SU-DHL-6 (cell line): ENCODE data around the gene PRSS57.

Source experiments
- H2AFZ ChIP-seq: fragments of 200-600 bp; sonication (generic); 2 replicates; pipeline ENCODE4 v1.6.1; 2014; ENCODE audit warnings: low read depth, mild to moderate bottlenecking, moderate library complexity, mixed read lengths, antibody characterized with exemption, low read length; ENCODE audit not compliant: severe bottlenecking
- H3F3A ChIP-seq: fragments of 200-600 bp; shearing (Covaris generic); 2 replicates; pipeline ENCODE4 v1.6.0; 2016; ENCODE audit warnings: antibody characterized with exemption, mild to moderate bottlenecking; ENCODE audit not compliant: insufficient read depth
- H3K27ac ChIP-seq: fragments of 200-600 bp; sonication (generic); 2 replicates; pipeline ENCODE4 v1.5.1; 2016; ENCODE audit warnings: low read depth, mild to moderate bottlenecking, low read length, moderate library complexity, mixed read lengths
- H3K27me3 ChIP-seq: fragments of 200-600 bp; sonication (generic), shearing (Covaris generic); 2 replicates; pipeline ENCODE4 v1.6.0; 2014; ENCODE audit warnings: mild to moderate bottlenecking, low read length
- H3K36me3 ChIP-seq: fragments of 200-600 bp; sonication (generic); 2 replicates; pipeline ENCODE4 v1.6.1; 2014; ENCODE audit warnings: mild to moderate bottlenecking, low read length, mixed read lengths
- H3K4me2 ChIP-seq: fragments of 300-600, 200-600 bp; shearing (Covaris generic), sonication (generic); 2 replicates; pipeline ENCODE4 v1.6.0; 2014; ENCODE audit warnings: low read length, low read depth, mild to moderate bottlenecking; ENCODE audit not compliant: poor library complexity, severe bottlenecking
- H3K4me3 ChIP-seq: fragments of 200-600 bp; sonication (generic); 2 replicates; pipeline ENCODE4 v1.5.1; 2014; ENCODE audit warnings: antibody characterized with exemption, low read length, mild to moderate bottlenecking, mixed read lengths; ENCODE audit not compliant: insufficient read depth, poor library complexity, severe bottlenecking
- H3K79me2 ChIP-seq: fragments of 200-600 bp; sonication (generic); 2 replicates; pipeline ENCODE4 v1.6.1; 2014; ENCODE audit warnings: mild to moderate bottlenecking, low read length, moderate library complexity; ENCODE audit not compliant: insufficient read depth
- H3K9ac ChIP-seq: fragments of 200-600 bp; sonication (generic); 2 replicates; pipeline ENCODE4 v1.7.0; 2014; ENCODE audit warnings: mild to moderate bottlenecking, low read length
- H3K9me2 ChIP-seq: fragments of 200-600 bp; sonication (generic); replicated peaks from 2 replicates; pipeline ENCODE4 v1.6.1; 2014; ENCODE audit warnings: low read length; ENCODE audit not compliant: insufficient read depth
- H3K9me3 ChIP-seq: fragments of 200-600 bp; sonication (generic); 2 replicates; pipeline ENCODE4 v1.6.1; 2014; ENCODE audit warnings: low read length, mixed read lengths; ENCODE audit not compliant: insufficient read depth
- H4K20me1 ChIP-seq: fragments of 200-600 bp; sonication (generic); 2 replicates; pipeline ENCODE4 v1.6.1; 2014; ENCODE audit warnings: low read depth, mild to moderate bottlenecking, antibody characterized with exemption, low read length, moderate library complexity, mixed read lengths
- EZH2phosphoT487 ChIP-seq: fragments of 200-600 bp; sonication (generic), shearing (Covaris generic); conservative IDR thresholded peaks from 2 replicates; pipeline ENCODE4 v1.6.1; 2018; ENCODE audit warnings: mild to moderate bottlenecking, antibody characterized with exemption, low read length, moderate library complexity, mixed read lengths
- TF ChIP-seq, protein P1 (sequence below): fragments of 200-600 bp; sonication (generic); IDR thresholded peaks from one replicate; pipeline ENCODE4 v1.5.1; 2017; ENCODE audit warnings: antibody characterized with exemption, mild to moderate bottlenecking, low read length, moderate library complexity; ENCODE audit not compliant: insufficient read depth, poor library complexity, severe bottlenecking

PRSS57 gene

DNA sequence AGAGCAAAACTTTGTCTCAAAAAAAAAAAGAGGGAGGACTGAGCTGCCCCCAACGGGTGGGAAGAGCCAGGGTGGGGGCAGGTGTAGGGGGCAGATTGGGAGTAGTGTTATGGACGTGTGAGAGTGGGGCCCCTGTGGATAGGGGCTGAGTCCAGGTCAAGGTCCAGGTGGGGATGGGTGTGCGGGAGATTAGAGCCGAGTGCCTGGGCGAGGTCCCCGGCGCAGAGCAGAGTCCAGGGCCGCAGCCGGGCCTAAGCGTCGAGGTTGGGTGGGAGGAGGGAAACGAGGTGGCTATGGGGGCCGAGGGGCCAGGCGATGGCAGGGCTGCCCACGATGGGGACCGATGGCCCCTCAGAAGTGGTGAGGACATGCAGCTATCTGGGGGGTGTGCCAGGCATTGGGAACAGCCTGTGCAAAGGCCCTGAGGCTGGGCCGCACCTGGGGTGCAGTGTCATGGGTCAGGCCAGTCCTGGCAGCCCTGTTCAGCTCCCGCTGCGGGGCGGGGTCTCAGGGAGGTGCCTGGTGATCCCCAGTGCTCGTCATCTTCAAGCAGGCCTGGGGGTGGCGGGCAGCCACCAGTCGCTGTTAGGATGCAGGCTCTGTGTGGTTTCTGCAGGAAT lies 43.4 kb upstream of the PRSS57 start:
- H3K27me3 ChIP-seq: no peaks in the 10 kb centered on the region
- H3K9me2 ChIP-seq: no peaks in the 10 kb centered on the region
- no peak for TF ChIP-seq EZH2phosphoT487
- TF ChIP-seq, protein P1, sequence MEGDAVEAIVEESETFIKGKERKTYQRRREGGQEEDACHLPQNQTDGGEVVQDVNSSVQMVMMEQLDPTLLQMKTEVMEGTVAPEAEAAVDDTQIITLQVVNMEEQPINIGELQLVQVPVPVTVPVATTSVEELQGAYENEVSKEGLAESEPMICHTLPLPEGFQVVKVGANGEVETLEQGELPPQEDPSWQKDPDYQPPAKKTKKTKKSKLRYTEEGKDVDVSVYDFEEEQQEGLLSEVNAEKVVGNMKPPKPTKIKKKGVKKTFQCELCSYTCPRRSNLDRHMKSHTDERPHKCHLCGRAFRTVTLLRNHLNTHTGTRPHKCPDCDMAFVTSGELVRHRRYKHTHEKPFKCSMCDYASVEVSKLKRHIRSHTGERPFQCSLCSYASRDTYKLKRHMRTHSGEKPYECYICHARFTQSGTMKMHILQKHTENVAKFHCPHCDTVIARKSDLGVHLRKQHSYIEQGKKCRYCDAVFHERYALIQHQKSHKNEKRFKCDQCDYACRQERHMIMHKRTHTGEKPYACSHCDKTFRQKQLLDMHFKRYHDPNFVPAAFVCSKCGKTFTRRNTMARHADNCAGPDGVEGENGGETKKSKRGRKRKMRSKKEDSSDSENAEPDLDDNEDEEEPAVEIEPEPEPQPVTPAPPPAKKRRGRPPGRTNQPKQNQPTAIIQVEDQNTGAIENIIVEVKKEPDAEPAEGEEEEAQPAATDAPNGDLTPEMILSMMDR: no peak
- H2AFZ ChIP-seq: no peak overlapping the region
- no peak overlapping the region for H3K4me3 ChIP-seq
- H4K20me1 ChIP-seq: no peaks in the 10 kb centered on the region
- H3K79me2 ChIP-seq: no peaks in the 10 kb centered on the region
- no peaks in the 10 kb centered on the region for H3F3A ChIP-seq
- no peak overlapping the region for H3K4me2 ChIP-seq
- no peak overlapping the region for H3K27ac ChIP-seq
- no peaks in the 10 kb centered on the region for H3K36me3 ChIP-seq
- no peaks in the 10 kb centered on the region for H3K9me3 ChIP-seq
- H3K9ac ChIP-seq: no peak overlapping the region

DNA sequence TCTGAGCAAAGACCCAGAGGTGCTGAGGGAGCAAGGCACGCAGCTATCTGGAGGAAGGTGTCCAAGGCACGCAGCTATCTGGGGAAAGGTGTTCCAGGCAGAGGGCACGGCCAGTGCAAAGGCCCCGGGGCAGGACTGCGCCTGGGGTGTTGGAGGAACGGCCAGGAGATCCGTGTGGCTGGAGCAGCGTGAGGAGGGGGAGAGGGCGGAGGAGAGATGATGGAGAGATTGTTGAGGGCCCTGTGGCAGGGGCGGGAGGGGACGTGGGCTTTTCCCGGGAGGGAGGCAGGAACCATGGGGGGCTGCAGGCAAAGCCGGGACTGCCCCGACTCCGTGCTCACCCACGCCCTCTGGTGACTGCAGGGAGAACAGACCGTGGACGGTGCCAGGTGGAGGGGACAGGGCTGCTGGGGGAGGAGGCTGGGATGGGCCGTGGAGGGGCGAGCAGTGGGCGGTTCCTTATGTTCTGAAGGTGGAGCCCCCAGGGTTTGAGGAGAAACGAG lies 42.4 kb upstream of the PRSS57 start:
- no peaks in the 10 kb centered on the region for H3F3A ChIP-seq
- no peak overlapping the region for H3K9ac ChIP-seq
- no peaks in the 10 kb centered on the region for H3K9me2 ChIP-seq
- H3K79me2 ChIP-seq: no peaks in the 10 kb centered on the region
- TF ChIP-seq EZH2phosphoT487: no peak
- TF ChIP-seq, protein P1: peak; percentile 55
- H3K4me3 ChIP-seq: no peak overlapping the region
- no peaks in the 10 kb centered on the region for H3K9me3 ChIP-seq
- no peaks in the 10 kb centered on the region for H4K20me1 ChIP-seq
- no peak overlapping the region for H2AFZ ChIP-seq
- H3K27me3 ChIP-seq: no peaks in the 10 kb centered on the region
- H3K4me2 ChIP-seq: no peak overlapping the region
- no peak overlapping the region for H3K27ac ChIP-seq
- H3K36me3 ChIP-seq: no peaks in the 10 kb centered on the region

DNA sequence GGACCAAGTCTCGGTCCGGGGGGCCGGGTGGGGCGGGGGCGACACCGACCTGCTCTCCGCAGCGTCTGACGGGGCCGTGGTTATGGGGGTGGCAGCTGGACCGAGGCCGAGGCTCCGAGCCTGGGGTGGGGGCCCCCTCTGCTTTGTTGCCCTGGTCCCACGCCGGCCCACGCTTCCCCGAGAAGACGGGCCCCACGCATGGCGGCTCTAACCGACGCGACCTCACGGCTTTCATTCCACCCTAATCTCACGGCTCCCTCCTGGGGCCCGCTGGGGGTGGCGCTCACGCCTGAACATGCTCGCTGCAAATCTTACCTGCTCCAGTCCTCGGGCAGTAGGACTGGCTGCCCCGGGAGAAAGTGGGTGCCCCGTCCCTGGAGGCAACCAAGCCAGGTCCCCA lies 40.9 kb upstream of the PRSS57 start:
- Histone ChIP-seq H3K9ac (no peak overlapping the region), H3F3A (no peaks in the 10 kb centered on the region), H3K27ac (no peak overlapping the region), H2AFZ (no peak overlapping the region), H4K20me1 (no peaks in the 10 kb centered on the region), H3K36me3 (no peaks in the 10 kb centered on the region), H3K4me2 (no peak overlapping the region), H3K27me3 (no peaks in the 10 kb centered on the region), H3K4me3 (no peak overlapping the region), H3K79me2 (no peaks in the 10 kb centered on the region), H3K9me2 (no peaks in the 10 kb centered on the region), H3K9me3 (no peaks in the 10 kb centered on the region)
- TF ChIP-seq EZH2phosphoT487: no peak
- TF ChIP-seq, protein P1: no peak
